ENCODE data around the gene FADS3. TPM values are rescaled to one million over a fixed set of nuclear protein-coding genes. Genes with fewer than 3 reads are reported as not detected.

Gene FADS3
- total RNA-seq, 4 donors from 2014 or later, result 111 to 285 (median 246) TPM

- ATAC-seq (ENCODE audit: low FRiP score), result no peak
- DNase-seq (ENCODE audit: low spot score), result no peak
- no peak for TF ChIP-seq CTCF (IDR thresholded peaks at IDR 0.05)
These were observed 11.3 kb downstream of the FADS3 start for GRCh38 chr11:61880031-61880430.

GRCh38 chr11:61879152-61879551 is 12.2 kb downstream of the FADS3 start:
- no peak for TF ChIP-seq CTCF (IDR thresholded peaks at IDR 0.05)
- ATAC-seq (ENCODE audit: low FRiP score), result no peak
- no peak for DNase-seq (ENCODE audit: low spot score)

- TF ChIP-seq CTCF (IDR thresholded peaks at IDR 0.05), result no peak
- no peak for ATAC-seq (ENCODE audit: low FRiP score)
- DNase-seq (ENCODE audit: low spot score), result no peak
These were observed 15.6 kb downstream of the FADS3 start for GRCh38 chr11:61875698-61876097.

- no peak for TF ChIP-seq CTCF (IDR thresholded peaks at IDR 0.05)
- no peak for DNase-seq (ENCODE audit: low spot score)
- no peak for ATAC-seq (ENCODE audit: low FRiP score)
These were observed 16.5 kb downstream of the FADS3 start for GRCh38 chr11:61874853-61875252.

GRCh38 chr11:61874377-61874809 is 17.0 kb downstream of the FADS3 start:
- TF ChIP-seq CTCF (IDR thresholded peaks at IDR 0.05), result no peak
- DNase-seq (ENCODE audit: low spot score) (no peak), ATAC-seq (ENCODE audit: low FRiP score) (no peak)

GRCh38 chr11:61873588-61874376 is 17.6 kb downstream of the FADS3 start:
- no peak for DNase-seq (ENCODE audit: low spot score)
- no peak for ATAC-seq (ENCODE audit: low FRiP score)

More at GRCh38 chr11:61873588-61874376, 17.6 kb downstream of the FADS3 start:
- TF ChIP-seq CTCF (IDR thresholded peaks at IDR 0.05), result no peak
